Sigmoid colon (tissue), 7 donors: Measurements from ENCODE around the gene KL. TPM values are rescaled to one million over a fixed set of nuclear protein-coding genes. Genes with fewer than 3 reads are reported as not detected.

Experiments used
- DNase-seq: peaks from one replicate; pipeline ENCODE4 v3.0.0-alpha.2; 2019
- H3K27ac ChIP-seq, 4 donors: fragments of 200-600 bp; sonication (generic); one replicate each; pipeline ENCODE4 v1.5.1; 2016 to 2019; ENCODE audit warnings: mild to moderate bottlenecking in 1 of 4
- H3K27me3 ChIP-seq, 3 donors: fragments of 200-600 bp; sonication (generic); one replicate each; pipeline ENCODE4 v1.5.1; 2019; ENCODE audit warnings: mild to moderate bottlenecking in 1 of 3
- H3K36me3 ChIP-seq, 4 donors: fragments of 200-600 bp; sonication (generic); one replicate each; pipeline ENCODE4 v1.5.1; 2016 to 2019
- H3K4me1 ChIP-seq, 4 donors: fragments of 200-600 bp; sonication (generic); one replicate each; pipeline ENCODE4 v1.5.1; 2017 to 2019
- H3K4me3 ChIP-seq, 4 donors: fragments of 200-600 bp; sonication (generic); one replicate each; pipeline ENCODE4 v1.5.1; 2017 to 2019; ENCODE audit warnings: mild to moderate bottlenecking in 2 of 4, moderate library complexity in 1 of 4
- H3K9me3 ChIP-seq, 4 donors: fragments of 200-600 bp in 3 of 4; sonication (generic) in 3 of 4; one replicate each; pipeline versions ENCODE4 v1.5.1 to v1.6.1; 2013 to 2019
- EP300 ChIP-seq, 4 donors: sonication (generic); formaldehyde crosslinking; IDR thresholded peaks; one replicate each; pipeline ENCODE4 v1.6.1; 2017; ENCODE audit warnings: antibody characterized with exemption in 4 of 4
- POLR2A ChIP-seq, 2 donors: fragments of 450-650 bp; IDR thresholded peaks; one replicate each; pipeline ENCODE4 v1.6.1; 2016; ENCODE audit warnings: antibody characterized with exemption in 2 of 2, mild to moderate bottlenecking in 2 of 2, moderate library complexity in 2 of 2
- POLR2AphosphoS5 ChIP-seq, 4 donors: sonication (generic); formaldehyde crosslinking; IDR thresholded peaks; one replicate each; pipeline ENCODE4 v1.6.1; 2017; ENCODE audit warnings: antibody characterized with exemption in 4 of 4
- WGBS, 2 donors: extraction: QIAGEN DNeasy Blood & Tissue Kit; methylation state at CpG; one replicate each; pipeline ENCODE4 v1.1.7; 2013; 5-methylcytosine and 5-hydroxymethylcytosine counted together
- intact Hi-C: fragments of 100-400 bp; cut with DNase I; formaldehyde crosslinking; loops from one replicate; pipeline ENCODE4 v1.15.1; 2023
- polyA plus RNA-seq, 3 donors: library from polyadenylated mRNA; stranded (reverse); fragments of 200-250 nt; gene quantifications; one replicate each; pipeline ENCODE4 v1.2.3, GENCODE V29; 2013
- total RNA-seq, 4 donors: library from RNA; depleted of rRNA; stranded (reverse); fragments of >200 nt; gene quantifications; one replicate each; pipeline ENCODE4 v1.1.0, GENCODE V29; 2016
- TF ChIP-seq, protein P1 (sequence below), 4 experiments: fragments of 450-650 bp in 3 of 4; fragments of 200-600 bp in 1 of 4; IDR thresholded peaks; one replicate each; pipeline ENCODE4 v1.5.1; 2016 to 2019; ENCODE audit warnings: antibody characterized with exemption in 4 of 4, mild to moderate bottlenecking in 3 of 4, moderate library complexity in 2 of 4
- donor health status: healthy with polysubstance abuse.
- donor health status: Bipolar disorder and iron deficiency.
- donor health status: healthy.

KL gene
- total and polyA plus RNA-seq, 7 donors, result 0.23 to 6.4 (median 3.8) TPM

DNA sequence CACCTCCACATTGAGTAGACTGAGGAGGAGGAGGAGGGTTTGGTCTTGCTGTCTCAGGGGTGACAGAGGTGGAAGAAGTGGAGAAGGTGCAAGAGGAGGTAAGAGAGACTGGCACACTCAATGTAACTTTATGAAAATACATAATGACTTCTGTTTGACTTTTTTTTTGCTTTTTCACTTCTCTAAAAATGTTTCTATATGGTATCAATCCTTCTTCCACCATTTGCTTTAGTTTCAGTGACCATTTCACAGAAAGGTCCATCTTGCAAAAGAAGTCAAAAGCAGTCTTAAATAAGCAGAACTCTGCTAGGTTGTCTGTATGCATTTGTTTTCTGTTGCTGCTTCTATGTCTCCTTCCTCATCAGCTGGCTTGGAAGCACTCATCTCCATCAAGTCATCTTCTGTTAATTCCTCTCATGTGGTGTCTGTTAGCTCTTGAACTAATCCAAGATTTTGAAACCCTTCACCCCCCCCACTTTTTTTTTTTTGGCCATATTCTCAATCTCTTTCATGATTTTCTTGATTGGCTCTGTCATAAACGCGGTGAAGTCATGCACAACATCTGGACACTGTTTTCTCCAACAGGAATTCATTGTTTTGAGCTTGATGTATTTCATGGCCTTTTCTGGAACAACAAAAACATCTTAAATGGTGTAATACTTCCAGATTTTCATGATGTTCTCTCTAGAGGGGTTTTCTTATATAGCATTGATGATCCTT is 80.8 kb downstream of the KL start:
- intact Hi-C loops, result no loop called here
- H3K4me3 ChIP-seq, result no peak overlapping the region
- H3K4me1 ChIP-seq, result peaks cover 0 to 11% (median under 1%) of the 10 kb centered on the region in 4 donors
- H3K27me3 ChIP-seq, result no peaks in the 10 kb centered on the region
- no peak for DNase-seq
- no peaks in the 10 kb centered on the region for H3K9me3 ChIP-seq
- H3K36me3 ChIP-seq, result no peaks in the 10 kb centered on the region
- H3K27ac ChIP-seq, result no peak overlapping the region
- TF ChIP-seq POLR2A (IDR thresholded peaks at IDR 0.05) (no peak), EP300 (IDR thresholded peaks at IDR 0.05) (no peak)
- TF ChIP-seq, protein P1, sequence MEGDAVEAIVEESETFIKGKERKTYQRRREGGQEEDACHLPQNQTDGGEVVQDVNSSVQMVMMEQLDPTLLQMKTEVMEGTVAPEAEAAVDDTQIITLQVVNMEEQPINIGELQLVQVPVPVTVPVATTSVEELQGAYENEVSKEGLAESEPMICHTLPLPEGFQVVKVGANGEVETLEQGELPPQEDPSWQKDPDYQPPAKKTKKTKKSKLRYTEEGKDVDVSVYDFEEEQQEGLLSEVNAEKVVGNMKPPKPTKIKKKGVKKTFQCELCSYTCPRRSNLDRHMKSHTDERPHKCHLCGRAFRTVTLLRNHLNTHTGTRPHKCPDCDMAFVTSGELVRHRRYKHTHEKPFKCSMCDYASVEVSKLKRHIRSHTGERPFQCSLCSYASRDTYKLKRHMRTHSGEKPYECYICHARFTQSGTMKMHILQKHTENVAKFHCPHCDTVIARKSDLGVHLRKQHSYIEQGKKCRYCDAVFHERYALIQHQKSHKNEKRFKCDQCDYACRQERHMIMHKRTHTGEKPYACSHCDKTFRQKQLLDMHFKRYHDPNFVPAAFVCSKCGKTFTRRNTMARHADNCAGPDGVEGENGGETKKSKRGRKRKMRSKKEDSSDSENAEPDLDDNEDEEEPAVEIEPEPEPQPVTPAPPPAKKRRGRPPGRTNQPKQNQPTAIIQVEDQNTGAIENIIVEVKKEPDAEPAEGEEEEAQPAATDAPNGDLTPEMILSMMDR (IDR thresholded peaks at IDR 0.05), result no peak
- WGBS, 2 donors, result 91 to 94% methylated on average over 2 of the region's 2 CpGs

DNA sequence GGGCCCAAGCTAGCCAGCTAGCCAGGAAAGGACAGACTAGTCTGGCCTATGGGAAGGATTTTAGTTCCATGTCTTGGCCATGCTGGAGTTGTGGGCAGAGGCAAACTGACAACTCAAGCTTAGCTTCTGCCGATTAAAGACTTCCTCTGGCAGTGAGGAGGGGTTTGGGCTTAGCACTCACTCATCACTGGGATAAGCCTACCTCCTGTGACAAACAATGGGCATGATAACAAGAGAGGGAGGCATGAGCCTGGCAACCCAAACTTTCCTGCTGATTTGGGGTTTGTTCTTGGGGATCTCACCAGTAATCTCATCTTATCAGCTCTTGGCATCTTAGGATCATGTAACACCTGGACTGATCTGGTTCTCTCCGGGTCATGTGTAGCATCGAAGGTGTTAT is 83.6 kb downstream of the KL start:
- DNase-seq, result no peak
- no peak overlapping the region for H3K4me3 ChIP-seq
- no peaks in the 10 kb centered on the region for H3K27me3 ChIP-seq
- peaks cover 0 to 22% (median 1%) of the 10 kb centered on the region in 4 donors for H3K36me3 ChIP-seq
- TF ChIP-seq POLR2AphosphoS5 (IDR thresholded peaks at IDR 0.05), result no peak
- TF ChIP-seq POLR2A (IDR thresholded peaks at IDR 0.05), result no peak
- TF ChIP-seq EP300 (IDR thresholded peaks at IDR 0.05), result no peak
- TF ChIP-seq, protein P1 (IDR thresholded peaks at IDR 0.05), result no peak
- intact Hi-C loops, result no loop called here
- peaks cover 0 to 6% (median 0%) of the 10 kb centered on the region in 4 donors for H3K4me1 ChIP-seq
- H3K9me3 ChIP-seq, result no peaks in the 10 kb centered on the region
- no peak overlapping the region for H3K27ac ChIP-seq
- 82 to 93% methylated on average over 3 of the region's 3 CpGs for WGBS, 2 donors

DNA sequence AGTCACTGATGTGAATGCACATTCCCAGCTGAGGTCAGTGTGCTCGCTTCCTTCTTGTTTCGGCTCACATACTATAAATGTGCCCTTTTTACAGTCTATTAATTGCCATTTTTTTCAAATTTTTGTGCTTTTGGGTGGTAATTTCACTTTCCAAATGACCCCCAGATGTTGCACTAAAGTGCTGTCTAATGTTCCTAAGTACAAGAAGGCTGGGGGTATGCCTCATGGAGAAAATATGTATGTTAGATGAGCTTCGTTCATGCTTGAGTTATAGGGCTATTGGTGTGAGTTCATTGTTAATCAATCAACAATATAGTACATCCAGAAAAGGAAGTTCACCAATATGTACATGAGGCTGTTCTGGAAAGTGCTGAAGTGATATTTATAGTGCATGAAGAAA is 84.7 kb downstream of the KL start:
- H3K9me3 ChIP-seq, result no peaks in the 10 kb centered on the region
- no peak for TF ChIP-seq POLR2A (IDR thresholded peaks at IDR 0.05)
- TF ChIP-seq, protein P1 (IDR thresholded peaks at IDR 0.05), result no peak
- TF ChIP-seq EP300 (IDR thresholded peaks at IDR 0.05), result no peak
- no peak for TF ChIP-seq POLR2AphosphoS5 (IDR thresholded peaks at IDR 0.05)
- intact Hi-C loops, result no loop called here
- H3K27me3 ChIP-seq, result no peaks in the 10 kb centered on the region
- peaks cover 0 to 13% (median 3%) of the 10 kb centered on the region in 4 donors for H3K4me1 ChIP-seq
- no peak for DNase-seq
- 89 to 93% methylated on average over 3 of the region's 3 CpGs for WGBS, 2 donors
- H3K36me3 ChIP-seq, result peaks cover 5 to 33% (median 9%) of the 10 kb centered on the region in 4 donors
- H3K27ac ChIP-seq, result peak overlapping the region in 1 of 4 donors; percentile 18
- H3K4me3 ChIP-seq, result no peak overlapping the region

DNA sequence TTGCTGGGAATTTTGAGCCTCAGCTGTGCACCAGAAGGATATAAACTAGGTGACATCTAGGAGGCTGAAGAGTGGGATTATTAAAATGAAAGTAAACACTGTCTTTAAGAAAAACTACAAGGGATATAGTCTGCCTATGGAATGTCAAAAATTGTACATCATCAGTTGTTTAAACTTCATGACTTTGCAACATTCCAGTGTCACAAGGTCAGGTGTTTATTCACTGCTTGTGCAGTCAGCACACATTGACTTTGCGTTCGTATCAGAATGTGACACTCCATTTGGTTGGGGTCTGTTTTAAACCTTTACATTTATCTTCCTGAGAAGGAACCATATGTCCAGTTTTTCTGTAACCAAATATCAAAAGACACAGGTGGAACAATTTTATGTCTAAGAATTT is 85.6 kb downstream of the KL start:
- Histone ChIP-seq H3K4me3 (no peak overlapping the region), H3K27me3 (no peaks in the 10 kb centered on the region), H3K36me3 (peaks cover 9 to 42% (median 16%) of the 10 kb centered on the region in 4 donors), H3K4me1 (peaks cover 0 to 22% (median 12%) of the 10 kb centered on the region in 4 donors), H3K9me3 (no peaks in the 10 kb centered on the region), H3K27ac (peak overlapping the region in 3 of 4 donors; percentile 1 to 27 (median 18))
- DNase-seq, result no peak
- intact Hi-C loops, result no loop called here
- TF ChIP-seq POLR2AphosphoS5 (IDR thresholded peaks at IDR 0.05), result peak in 1 of 4 donors; percentile 6
- TF ChIP-seq, protein P1 (IDR thresholded peaks at IDR 0.05), result no peak
- WGBS, 2 donors, result 90 to 96% methylated on average over 2 of the region's 2 CpGs
